SKM-1 treated with dmso at 0.1 percent for 144 hours (cell line): ENCODE results near the gene PEX16.

Source experiments
- DNase-seq: peaks from one replicate; lab custom pipeline; 2025; ENCODE audit not compliant: unreplicated experiment; lab: John Stamatoyannopoulos, UW

The PEX16 gene

GRCh38 chr11:45931739-45932138, 14.1 kb upstream of the PEX16 start:
- DNase-seq: no peak

GRCh38 chr11:45930951-45931570, 13.4 kb upstream of the PEX16 start:
- no peak for DNase-seq

- no peak for DNase-seq
Observed at GRCh38 chr11:45930031-45930794, 12.5 kb upstream of the PEX16 start.

- DNase-seq: no peak
Observed at GRCh38 chr11:45929486-45930030, 11.9 kb upstream of the PEX16 start.

GRCh38 chr11:45928535-45929215, 11.0 kb upstream of the PEX16 start:
- DNase-seq: no peak

- no peak for DNase-seq
Observed at GRCh38 chr11:45927684-45928413, 10.2 kb upstream of the PEX16 start.

GRCh38 chr11:45927332-45927683, 9.6 kb upstream of the PEX16 start:
- DNase-seq: no peak

GRCh38 chr11:45926536-45927331, 9.1 kb upstream of the PEX16 start:
- DNase-seq: no peak

GRCh38 chr11:45926001-45926401, 8.3 kb upstream of the PEX16 start:
- no peak for DNase-seq

GRCh38 chr11:45925550-45925949, 7.9 kb upstream of the PEX16 start:
- no peak for DNase-seq

GRCh38 chr11:45924927-45925326, 7.2 kb upstream of the PEX16 start:
- no peak for DNase-seq

- DNase-seq: no peak
Observed at GRCh38 chr11:45924036-45924915, 6.6 kb upstream of the PEX16 start.

GRCh38 chr11:45922425-45923082, 4.9 kb upstream of the PEX16 start, which contains the start of gene LARGE2:
Gene LARGE2, plus strand, starts transcription at chr11:45922656. Its CDS starts 227 bp downstream, at chr11:45922883.
- DNase-seq: no peak

GRCh38 chr11:45921561-45922424, 4.1 kb upstream of the PEX16 start:
- no peak for DNase-seq

GRCh38 chr11:45920531-45921477, 3.1 kb upstream of the PEX16 start:
- DNase-seq: no peak

- DNase-seq: no peak
Observed at GRCh38 chr11:45919806-45920530, 2.3 kb upstream of the PEX16 start.
